HL-60 (cell line): Measurements from ENCODE around the gene FLNC.

Experiments used
- DNase-seq, 2 experiments: peaks; one replicate each; pipeline ENCODE4 v3.0.0-alpha.2; 2010 to 2020; ENCODE audit warnings: low read depth in 1 of 2, low spot score in 1 of 2
- H3K27ac ChIP-seq: fragments of 250-450 bp; sonication (Bioruptor Pico); replicated peaks from 2 replicates; pipeline ENCODE4 v1.5.1; 2020; ENCODE audit warnings: mild to moderate bottlenecking, moderate library complexity
- H3K27me3 ChIP-seq: fragments of 250-450 bp; sonication (Bioruptor Pico); 2 replicates; pipeline ENCODE4 v1.5.1; 2021; ENCODE audit warnings: mild to moderate bottlenecking, moderate library complexity; ENCODE audit not compliant: insufficient read depth, poor library complexity, severe bottlenecking
- H3K4me3 ChIP-seq: replicated peaks from 2 replicates; pipeline ENCODE4 v1.5.1; 2011; ENCODE audit warnings: mild to moderate bottlenecking, control low read depth, low read length; ENCODE audit not compliant: insufficient read depth
- CTCF ChIP-seq: IDR thresholded peaks from one replicate; pipeline ENCODE4 v1.5.1; 2011; ENCODE audit warnings: low read length, control low read depth, inconsistent platforms; ENCODE audit not compliant: insufficient read depth
- GABPA ChIP-seq: IDR thresholded peaks from 2 replicates; pipeline ENCODE4 v1.6.1; 2012; ENCODE audit warnings: low read depth
- POLR2AphosphoS5 ChIP-seq: IDR thresholded peaks from 2 replicates; pipeline ENCODE4 v1.6.1; 2012; ENCODE audit warnings: low read depth
- REST ChIP-seq: IDR thresholded peaks from 2 replicates; pipeline ENCODE4 v1.6.1; 2012; ENCODE audit warnings: low read depth; ENCODE audit not compliant: insufficient replicate concordance
- SPI1 ChIP-seq: IDR thresholded peaks from 2 replicates; pipeline ENCODE4 v1.6.1; 2012; ENCODE audit warnings: low read depth, mild to moderate bottlenecking, borderline replicate concordance

Gene FLNC

GRCh38 chr7:128855559-128855958, 25.4 kb downstream of the FLNC start:
- no peak for DNase-seq
- Histone ChIP-seq H3K27me3 (peaks cover 20% of the 10 kb centered on the region), H3K4me3 (no peak overlapping the region), H3K27ac (no peak overlapping the region)
- TF ChIP-seq REST, result no peak
- no peak for TF ChIP-seq GABPA
- no peak for TF ChIP-seq POLR2AphosphoS5
- no peak for TF ChIP-seq CTCF
- TF ChIP-seq SPI1, result no peak

- no peak overlapping the region for H3K27ac ChIP-seq
- TF ChIP-seq REST (no peak), GABPA (no peak), CTCF (no peak), POLR2AphosphoS5 (no peak), SPI1 (no peak)
- H3K27me3 ChIP-seq, result peaks cover 20% of the 10 kb centered on the region
- no peak for DNase-seq
- no peak overlapping the region for H3K4me3 ChIP-seq
These were observed 26.0 kb downstream of the FLNC start for GRCh38 chr7:128856001-128856718.

- no peak for DNase-seq
- H3K4me3 ChIP-seq, result no peak overlapping the region
- no peak overlapping the region for H3K27ac ChIP-seq
- peaks cover 13% of the 10 kb centered on the region for H3K27me3 ChIP-seq
- no peak for TF ChIP-seq GABPA
- no peak for TF ChIP-seq POLR2AphosphoS5
- no peak for TF ChIP-seq CTCF
- TF ChIP-seq SPI1, result no peak
- TF ChIP-seq REST, result no peak
These were observed 28.4 kb downstream of the FLNC start for GRCh38 chr7:128858380-128859231.
